Fibroblast of lung (primary cell): ENCODE results near the gene TBC1D2B. TPM values are rescaled to one million over a fixed set of nuclear protein-coding genes. Genes with fewer than 3 reads are reported as not detected.

ENCODE experiments used
- DNase-seq, 2 donors: peaks; one replicate each; pipeline versions ENCODE4 v3.0.0 to v3.0.0-alpha.2; 2010; ENCODE audit warnings: low read depth in 2 of 2
- H2AFZ ChIP-seq: 2 replicates; pipeline ENCODE4 v1.5.1; 2012; ENCODE audit warnings: low read length, control low read depth, inconsistent platforms
- H3K27ac ChIP-seq: 2 replicates; pipeline ENCODE4 v1.5.1; 2011; ENCODE audit warnings: low read length, control low read depth; ENCODE audit not compliant: insufficient read depth
- H3K27me3 ChIP-seq: 2 replicates; pipeline ENCODE4 v1.5.1; 2011; ENCODE audit warnings: mild to moderate bottlenecking, low read length; ENCODE audit not compliant: control insufficient read depth, insufficient read depth
- H3K36me3 ChIP-seq: 2 replicates; pipeline ENCODE4 v1.5.1; 2011; ENCODE audit warnings: low read length; ENCODE audit not compliant: control insufficient read depth, insufficient read depth
- H3K4me1 ChIP-seq: 2 replicates; pipeline ENCODE4 v1.5.1; 2011; ENCODE audit warnings: low read length; ENCODE audit not compliant: control insufficient read depth, insufficient read depth; ENCODE audit errors: extremely low read depth
- H3K4me2 ChIP-seq: 2 replicates; pipeline ENCODE4 v1.5.1; 2011; ENCODE audit warnings: low read length, control low read depth; ENCODE audit not compliant: insufficient read depth; ENCODE audit errors: extremely low read depth
- H3K4me3 ChIP-seq, 4 experiments: fragments of 200-600 bp in 1 of 4; sonication (generic) in 1 of 4; replicated peaks in 1 of 4; 2 replicates each; pipeline ENCODE4 v1.5.1; 2011 to 2016; ENCODE audit warnings: low read length in 4 of 4, low read depth in 3 of 4, mild to moderate bottlenecking in 3 of 4, control low read depth in 2 of 4, inconsistent platforms in 1 of 4, mixed read lengths in 1 of 4; ENCODE audit not compliant: insufficient read depth in 1 of 4; ENCODE audit errors: control extremely low read depth in 1 of 4
- H3K79me2 ChIP-seq: 2 replicates; pipeline ENCODE4 v1.5.1; 2012; ENCODE audit warnings: mild to moderate bottlenecking, low read length, inconsistent platforms; ENCODE audit not compliant: control insufficient read depth, insufficient read depth
- H3K9ac ChIP-seq: 2 replicates; pipeline ENCODE4 v1.5.1; 2011; ENCODE audit warnings: mild to moderate bottlenecking, low read length, control low read depth; ENCODE audit not compliant: insufficient read depth
- H3K9me3 ChIP-seq: 2 replicates; pipeline ENCODE4 v1.5.1; 2012; ENCODE audit warnings: low read depth, low read length; ENCODE audit not compliant: control insufficient read depth, insufficient read depth
- H4K20me1 ChIP-seq: 2 replicates; pipeline ENCODE4 v1.5.1; 2011; ENCODE audit warnings: low read length; ENCODE audit not compliant: control insufficient read depth, insufficient read depth; ENCODE audit errors: extremely low read depth
- CTCF ChIP-seq, 2 donors: IDR thresholded peaks in 1 of 2; conservative IDR thresholded peaks in 1 of 2; 1 replicate in 1 of 2; 2 replicates in 1 of 2; pipeline ENCODE4 v1.5.1; 2011 to 2012; ENCODE audit warnings: low read length in 2 of 2, control low read depth in 1 of 2, inconsistent platforms in 1 of 2, low read depth in 1 of 2, mild to moderate bottlenecking in 1 of 2
- EZH2 ChIP-seq: IDR thresholded peaks from 2 replicates; pipeline ENCODE4 v1.5.1; 2012; ENCODE audit warnings: low read length, control low read depth, mild to moderate bottlenecking; ENCODE audit errors: missing control alignments
- polyA minus RNA-seq: library from RNA; depleted of rRNA, polyadenylated mRNA; stranded (reverse); fragments of >200 nt; gene quantifications from 2 replicates; pipeline ENCODE4 v1.2.3, GENCODE V29; 2011; ENCODE audit warnings: low replicate concordance
- polyA plus RNA-seq, 2 donors: library from polyadenylated mRNA; depleted of rRNA in 1 of 2; stranded (reverse) in 1 of 2; unstranded in 1 of 2; fragments of >200 nt; gene quantifications; 2 replicates each; pipeline ENCODE4 v1.2.1, GENCODE V29; 2011 to 2012; ENCODE audit warnings: missing spikeins in 1 of 2
- total RNA-seq: library from RNA; depleted of rRNA; stranded (reverse); fragments of >200 nt; gene quantifications from 2 replicates; pipeline ENCODE4 v1.2.1, GENCODE V29; 2014

Gene TBC1D2B
- 73.3 and 75.5 TPM in 2 replicates for total RNA-seq
- polyA plus RNA-seq, result 28.4 and 49.4 TPM in 2 replicates
- 21.9 and 37.5 TPM in 2 replicates for polyA plus RNA-seq (2012)
- 30.3 and 55.1 TPM in 2 replicates for polyA minus RNA-seq

GRCh38 chr15:78077053-78077870 lies at the start of gene TBC1D2B:
TBC1D2B (minus strand) TSS chr15:78077711; CDS start chr15:78077652, 59 bp downstream.
- Histone ChIP-seq H3K36me3 (no peaks in the 10 kb centered on the region), H3K27me3 (no peaks in the 10 kb centered on the region), H3K4me1 (peaks cover 16% of the 10 kb centered on the region), H3K4me3 (peak within 1 kb of the TSS; percentile 54 to 82 (median 75)), H3K9me3 (no peaks in the 10 kb centered on the region), H3K27ac (peak within 1 kb of the TSS; percentile 98), H3K79me2 (peaks cover 36% of the 10 kb centered on the region), H3K4me2 (peak within 1 kb of the TSS; percentile 87), H4K20me1 (no peaks in the 10 kb centered on the region), H2AFZ (peak within 1 kb of the TSS; percentile 85), H3K9ac (peak within 1 kb of the TSS; percentile 91)
- TF ChIP-seq CTCF (conservative IDR thresholded peaks at IDR 0.05 in 1 of 2, IDR thresholded peaks at IDR 0.05 in 1 of 2; ENCODE audit: low read depth in 1 of 2, low read length in 2 of 2) (no peak), EZH2 (no peak)
- DNase-seq, result peak; percentile 47 to 54

DNA sequence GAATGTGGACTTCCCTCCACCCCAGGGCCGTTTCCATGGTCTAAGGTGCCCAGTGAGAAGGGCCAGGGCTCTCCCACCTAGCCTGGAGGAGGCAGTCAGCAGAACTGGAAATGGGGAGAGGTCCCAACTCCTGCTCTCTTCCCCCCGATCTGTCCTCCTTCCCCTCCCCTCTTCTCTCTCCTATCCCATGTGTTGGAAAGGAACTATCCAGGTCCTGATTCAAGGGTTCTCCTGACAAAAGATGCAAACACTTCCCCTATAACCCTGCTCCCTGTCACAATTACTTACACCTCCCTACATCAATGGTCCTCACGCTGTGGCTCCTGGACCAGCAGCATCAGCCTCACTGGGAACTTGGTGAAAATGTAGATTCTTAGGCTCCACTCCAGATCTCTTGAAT lies 47.8 kb upstream of the TBC1D2B start:
- DNase-seq, result no peak
- Histone ChIP-seq H3K27me3 (peaks cover 7% of the 10 kb centered on the region), H3K9ac (no peak overlapping the region)

More for the DNA sequence above, 47.8 kb upstream of the TBC1D2B start:
- Histone ChIP-seq H3K4me1 (no peaks in the 10 kb centered on the region), H3K27ac (no peak overlapping the region), H3K4me2 (no peak overlapping the region), H4K20me1 (no peaks in the 10 kb centered on the region), H2AFZ (no peak overlapping the region), H3K4me3 (no peak overlapping the region), H3K36me3 (no peaks in the 10 kb centered on the region), H3K9me3 (no peaks in the 10 kb centered on the region), H3K79me2 (no peaks in the 10 kb centered on the region)
- no peak for TF ChIP-seq EZH2
- no peak for TF ChIP-seq CTCF (conservative IDR thresholded peaks at IDR 0.05 in 1 of 2, IDR thresholded peaks at IDR 0.05 in 1 of 2; ENCODE audit: low read depth in 1 of 2, low read length in 2 of 2)
